OCI-LY7 (cell line): ENCODE measurements around the gene RBM33. TPM values are rescaled to one million over a fixed set of nuclear protein-coding genes. Genes with fewer than 3 reads are reported as not detected.

Experiments used
- BruUV-seq: library from RNA; stranded (reverse); fragments of 400-500 nt; replicated peaks from 2 replicates; lab custom pipeline; 2021; lab: Mats Ljungman, UMichigan
- CTCF ChIA-PET: fragments of 300-600 bp; sonication (Branson Sonifier 250); formaldehyde crosslinking; loops from one replicate; lab custom pipeline; 2022; ENCODE audit warnings: antibody characterized with exemption; ENCODE audit not compliant: unreplicated experiment; lab: Charles Lee
- POLR2A ChIA-PET: fragments of 300-600 bp; sonication (Branson Sonifier 250); formaldehyde crosslinking; loops from one replicate; lab custom pipeline; 2022; ENCODE audit warnings: antibody characterized with exemption; lab: Charles Lee
- DNase-seq: peaks from one replicate; pipeline ENCODE4 v3.0.0-alpha.2; 2015; ENCODE audit warnings: low spot score
- H2AFZ ChIP-seq: fragments of 200-600 bp; sonication (generic), shearing (Covaris generic); 2 replicates; pipeline ENCODE4 v1.6.1; 2014; ENCODE audit warnings: mild to moderate bottlenecking, antibody characterized with exemption, low read length, moderate library complexity
- H3K27ac ChIP-seq: fragments of 200-600 bp; sonication (generic); 2 replicates; pipeline ENCODE4 v1.5.1; 2014; ENCODE audit warnings: mixed run types, low read depth, mild to moderate bottlenecking, moderate library complexity, low read length, inconsistent platforms; ENCODE audit not compliant: poor library complexity, severe bottlenecking
- H3K36me3 ChIP-seq: fragments of 200-600 bp; sonication (generic); 2 replicates; pipeline ENCODE4 v1.6.1; 2014; ENCODE audit warnings: mild to moderate bottlenecking, antibody characterized with exemption, low read length, moderate library complexity, mixed read lengths; ENCODE audit not compliant: insufficient read depth
- H3K4me1 ChIP-seq: fragments of 200-600 bp; sonication (generic); 2 replicates; pipeline ENCODE4 v1.5.1; 2014; ENCODE audit warnings: mild to moderate bottlenecking, low read length; ENCODE audit not compliant: insufficient read depth, poor library complexity, severe bottlenecking
- H3K4me2 ChIP-seq: fragments of 200-600 bp; sonication (generic); 2 replicates; pipeline ENCODE4 v1.6.1; 2014; ENCODE audit warnings: mild to moderate bottlenecking, low read length
- H3K4me3 ChIP-seq: fragments of 200-600 bp; sonication (generic); 2 replicates; pipeline ENCODE4 v1.5.1; 2014; ENCODE audit warnings: mild to moderate bottlenecking, low read depth, low read length; ENCODE audit not compliant: poor library complexity, severe bottlenecking
- H3K79me2 ChIP-seq: fragments of 200-600 bp; sonication (generic); 2 replicates; pipeline ENCODE4 v1.6.1; 2016; ENCODE audit warnings: low read depth, mild to moderate bottlenecking, low read length, moderate library complexity, mixed read lengths; ENCODE audit not compliant: insufficient read depth
- H3K9me2 ChIP-seq: fragments of 200-600 bp; sonication (generic); 2 replicates; pipeline ENCODE4 v1.6.1; 2016; ENCODE audit warnings: mild to moderate bottlenecking, low read length, mixed read lengths; ENCODE audit not compliant: insufficient read depth
- H3K9me3 ChIP-seq: fragments of 200-600 bp; sonication (generic); 2 replicates; pipeline ENCODE4 v1.6.1; 2014; ENCODE audit warnings: mild to moderate bottlenecking, mixed run types, low read length, mixed read lengths
- H4K20me1 ChIP-seq: fragments of 200-600 bp; sonication (generic); 2 replicates; pipeline ENCODE4 v1.6.1; 2014; ENCODE audit warnings: mild to moderate bottlenecking, antibody characterized with exemption, low read length, moderate library complexity, mixed read lengths; ENCODE audit not compliant: insufficient read depth
- CTCF ChIP-seq: fragments of 200-600 bp; sonication (generic); conservative IDR thresholded peaks from 2 replicates; pipeline ENCODE4 v1.5.1; 2014; ENCODE audit warnings: mild to moderate bottlenecking, antibody characterized with exemption, low read length, moderate library complexity, mixed read lengths
- EZH2phosphoT487 ChIP-seq: fragments of 200-600 bp; sonication (generic); IDR thresholded peaks from 2 replicates; pipeline ENCODE4 v1.6.1; 2018; ENCODE audit warnings: low read depth, borderline replicate concordance, mild to moderate bottlenecking, mixed run types, antibody characterized with exemption, low read length, moderate library complexity, mixed read lengths
- intact Hi-C: fragments of 100-400 bp; cut with micrococcal nuclease; formaldehyde crosslinking; loops from one replicate; pipeline ENCODE4 v1.10.0; 2022; ENCODE audit not compliant: unreplicated experiment
- total RNA-seq, 2 experiments: library from RNA; depleted of rRNA in 1 of 2; stranded (reverse); fragments of >200 nt in 1 of 2; shearing (Covaris generic) in 1 of 2; gene quantifications; 2 replicates each; pipeline ENCODE4 v1.2.3, GENCODE V29; 2014 to 2022

The RBM33 gene
- total RNA-seq, 2 experiments from 2014 or later, result 67.6 to 127 TPM

DNA sequence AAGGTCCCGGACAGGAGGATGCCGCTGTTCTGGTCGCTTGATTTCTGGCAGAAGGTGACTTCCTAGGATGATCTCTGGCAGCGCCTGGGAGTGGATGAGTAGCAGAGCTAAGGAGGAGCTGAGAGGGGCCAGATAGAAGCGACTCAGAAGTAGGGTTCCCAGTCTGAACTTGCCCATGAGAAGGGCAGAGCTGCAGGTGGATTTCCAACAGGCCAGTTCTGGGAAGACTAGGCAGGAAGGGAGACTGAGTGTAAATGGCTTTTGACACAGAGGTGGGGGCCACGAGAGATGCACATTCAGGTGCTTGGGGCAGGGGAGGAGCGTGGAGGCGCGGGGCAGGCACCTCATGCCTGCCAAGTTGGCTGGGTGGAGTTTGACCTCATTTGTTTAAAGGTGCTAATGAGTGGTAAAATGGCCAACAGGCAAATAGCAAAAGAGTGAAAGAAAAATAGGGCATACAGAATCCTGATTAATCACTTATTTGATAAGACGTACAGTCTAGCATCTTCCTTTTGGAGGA is 109.0 kb downstream of the RBM33 start:
- Histone ChIP-seq H4K20me1 (peaks cover 74% of the 10 kb centered on the region), H3K36me3 (peaks cover 60% of the 10 kb centered on the region)
- POLR2A ChIA-PET, result interaction anchor here (1.3 kb wide), 1 partner anchor 8 kb away, joined by 4 read pairs; no protein-coding TSS in a partner anchor

DNA sequence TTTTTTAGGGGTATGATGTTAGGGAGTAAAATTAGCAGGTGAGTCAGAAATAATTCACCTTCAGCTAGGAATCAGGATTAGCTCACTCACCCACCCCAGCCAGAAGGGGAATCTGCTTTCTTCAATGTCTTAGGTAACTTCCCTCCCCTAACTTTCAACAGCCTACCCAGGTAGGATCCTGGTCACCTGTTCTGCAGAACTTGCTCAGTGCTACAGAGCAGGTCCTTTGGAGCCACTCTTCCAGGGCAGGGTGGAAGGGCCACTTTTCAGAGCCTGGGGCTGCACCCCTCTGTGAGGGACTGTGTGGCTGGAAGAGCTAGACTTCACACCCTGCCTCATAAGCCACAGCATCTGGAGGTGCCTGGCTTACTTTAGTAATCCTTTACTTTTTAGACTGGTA is 109.7 kb downstream of the RBM33 start:
- no peak overlapping the region for H3K27ac ChIP-seq
- H3K9me3 ChIP-seq, result peaks cover 9% of the 10 kb centered on the region
- H4K20me1 ChIP-seq, result peaks cover 72% of the 10 kb centered on the region
- no TSS peak for BruUV-seq
- no peak for DNase-seq
- peak overlapping the region; percentile 78; the same call in 1 of the 2 replicates for H3K4me2 ChIP-seq
- no peak overlapping the region for H2AFZ ChIP-seq
- peaks cover 68% of the 10 kb centered on the region for H3K4me1 ChIP-seq
- peaks cover 60% of the 10 kb centered on the region for H3K36me3 ChIP-seq
- no peaks in the 10 kb centered on the region for H3K9me2 ChIP-seq
- intact Hi-C loops, result no loop called here
- H3K4me3 ChIP-seq, result no peak overlapping the region
- ChIA-PET CTCF (interaction anchor here (1.3 kb wide), 1 partner anchor 155 kb away, joined by 5 read pairs; no protein-coding TSS in a partner anchor), POLR2A (interaction anchor here (1.2 kb wide), 1 partner anchor 24 kb away, joined by 4 read pairs; no protein-coding TSS in a partner anchor)
- TF ChIP-seq EZH2phosphoT487, result no peak
- TF ChIP-seq CTCF, result no peak
- peaks cover 90% of the 10 kb centered on the region for H3K79me2 ChIP-seq

More for the DNA sequence above, 109.0 kb downstream of the RBM33 start:
- intact Hi-C loops, result no loop called here
- DNase-seq, result no peak
- Histone ChIP-seq H3K4me3 (peak overlapping the region; percentile 50), H3K4me2 (peak overlapping the region; percentile 78), H3K79me2 (peaks cover 97% of the 10 kb centered on the region), H3K27ac (peak overlapping the region; percentile 39), H3K4me1 (peaks cover 72% of the 10 kb centered on the region), H3K9me3 (peaks cover 9% of the 10 kb centered on the region), H2AFZ (no peak overlapping the region), H3K9me2 (no peaks in the 10 kb centered on the region)
- BruUV-seq, result no TSS peak
- TF ChIP-seq CTCF (no peak), EZH2phosphoT487 (no peak)
- CTCF ChIA-PET, result no interaction called here

GRCh38 chr7:155755026-155755425 is 110.6 kb downstream of the RBM33 start:
- Histone ChIP-seq H3K9me3 (peaks cover 9% of the 10 kb centered on the region), H3K27ac (no peak overlapping the region), H3K4me2 (no peak overlapping the region), H3K4me3 (no peak overlapping the region), H3K79me2 (peaks cover 83% of the 10 kb centered on the region), H4K20me1 (peaks cover 68% of the 10 kb centered on the region), H3K9me2 (no peaks in the 10 kb centered on the region), H3K36me3 (peaks cover 58% of the 10 kb centered on the region), H3K4me1 (peaks cover 59% of the 10 kb centered on the region), H2AFZ (no peak overlapping the region)
- CTCF ChIA-PET, result interaction anchor here (1.3 kb wide), 1 partner anchor 156 kb away, joined by 5 read pairs; no protein-coding TSS in a partner anchor
- DNase-seq, result no peak
- no peak for TF ChIP-seq EZH2phosphoT487
- intact Hi-C loops, result no loop called here
- POLR2A ChIA-PET, result interaction anchor here (0.6 to 1.3 kb wide), 4 partner anchors 9 to 25 kb away, joined by 3 to 5 read pairs (median 4); no protein-coding TSS in a partner anchor
- no TSS peak for BruUV-seq
